Activated naive CD8-positive, alpha-beta T cell treated with anti-CD3 and anti-CD28 coated beads, Interleukin-2, amount 50 U/mL, for 24 hours (primary cell): ENCODE data around the gene TAX1BP3.
A peak's percentile ranks its signal among the peaks of the same experiment; 100 is the strongest.

Experiments
- ATAC-seq: fragments of 150-1000 bp; cut with Tn5 transposase; one replicate; pipeline ENCODE4 v1.10.0; 2021
- DNase-seq: peaks from one replicate; pipeline ENCODE4 v3.0.0; 2021
- H3K27ac Mint-ChIP-seq: one replicate; pipeline ENCODE4 v1.8.0; 2021; ENCODE audit warnings: mild to moderate bottlenecking, mixed read lengths
- H3K27me3 Mint-ChIP-seq: one replicate; pipeline ENCODE4 v1.8.0; 2021; ENCODE audit warnings: mixed read lengths
- H3K36me3 Mint-ChIP-seq: one replicate; pipeline ENCODE4 v1.8.0; 2021; ENCODE audit warnings: low read depth, mixed read lengths
- H3K4me1 Mint-ChIP-seq: one replicate; pipeline ENCODE4 v1.8.0; 2021; ENCODE audit warnings: mixed read lengths
- H3K4me3 Mint-ChIP-seq: one replicate; pipeline ENCODE4 v1.8.0; 2021; ENCODE audit warnings: mild to moderate bottlenecking, moderate library complexity, mixed read lengths
- H3K9me3 Mint-ChIP-seq: one replicate; pipeline ENCODE4 v1.8.0; 2021; ENCODE audit warnings: mixed read lengths

TAX1BP3 gene

GRCh38 chr17:3636154-3636907 lies 32.0 kb downstream of the TAX1BP3 start, which contains the start of the genes CTNS and SHPK:
Gene CTNS, plus strand, starts transcription at chr17:3636760. Its CDS starts 3,447 bp downstream, at chr17:3640207.
Gene SHPK, minus strand, starts transcription at chr17:3636250. Its CDS starts 31 bp downstream, at chr17:3636219.
- Mint-ChIP-seq H3K4me1 (peaks cover 41% of the 10 kb centered on the region), H3K36me3 (peaks cover 4% of the 10 kb centered on the region), H3K27me3 (no peaks in the 10 kb centered on the region), H3K4me3 (peak within 1 kb of the TSS; percentile 93), H3K9me3 (no peaks in the 10 kb centered on the region), H3K27ac (peak within 1 kb of the TSS; percentile 97)
- peak; percentile 96 for DNase-seq
- ATAC-seq: peak; percentile 96

GRCh38 chr17:3635474-3636153 lies 32.8 kb downstream of the TAX1BP3 start:
- no peak overlapping the region for H3K27ac Mint-ChIP-seq
- H3K36me3 Mint-ChIP-seq: peaks cover 4% of the 10 kb centered on the region
- peak; percentile 14 for ATAC-seq

GRCh38 chr17:3632287-3632686 lies 36.1 kb downstream of the TAX1BP3 start:
- Mint-ChIP-seq H3K9me3 (no peaks in the 10 kb centered on the region), H3K4me3 (no peak overlapping the region), H3K27me3 (no peaks in the 10 kb centered on the region), H3K4me1 (peaks cover 10% of the 10 kb centered on the region), H3K36me3 (peaks cover 10% of the 10 kb centered on the region), H3K27ac (no peak overlapping the region)
- ATAC-seq (no peak), DNase-seq (no peak)

More at GRCh38 chr17:3635474-3636153, 32.8 kb downstream of the TAX1BP3 start:
- Mint-ChIP-seq H3K4me1 (peaks cover 37% of the 10 kb centered on the region), H3K9me3 (no peaks in the 10 kb centered on the region), H3K4me3 (peak overlapping the region; percentile 93), H3K27me3 (no peaks in the 10 kb centered on the region)
- no peak for DNase-seq

- Mint-ChIP-seq H3K36me3 (peaks cover 15% of the 10 kb centered on the region), H3K9me3 (no peaks in the 10 kb centered on the region), H3K4me3 (no peak overlapping the region), H3K27me3 (no peaks in the 10 kb centered on the region), H3K4me1 (peaks cover 8% of the 10 kb centered on the region), H3K27ac (no peak overlapping the region)
- ATAC-seq: no peak
- no peak for DNase-seq
Observed at GRCh38 chr17:3630781-3631180, 37.6 kb downstream of the TAX1BP3 start.

- DNase-seq (no peak), ATAC-seq (no peak)
- Mint-ChIP-seq H3K27ac (no peak overlapping the region), H3K27me3 (no peaks in the 10 kb centered on the region), H3K4me3 (no peak overlapping the region), H3K9me3 (no peaks in the 10 kb centered on the region), H3K4me1 (no peaks in the 10 kb centered on the region), H3K36me3 (peaks cover 13% of the 10 kb centered on the region)
Observed at GRCh38 chr17:3627769-3628167, 40.6 kb downstream of the TAX1BP3 start.

GRCh38 chr17:3626831-3627768 lies 41.3 kb downstream of the TAX1BP3 start:
- ATAC-seq (no peak), DNase-seq (no peak)
- H3K36me3 Mint-ChIP-seq: peaks cover 13% of the 10 kb centered on the region
- H3K27ac Mint-ChIP-seq: no peak overlapping the region
- no peaks in the 10 kb centered on the region for H3K4me1 Mint-ChIP-seq
- H3K9me3 Mint-ChIP-seq: no peaks in the 10 kb centered on the region
- no peaks in the 10 kb centered on the region for H3K27me3 Mint-ChIP-seq
- no peak overlapping the region for H3K4me3 Mint-ChIP-seq

- no peaks in the 10 kb centered on the region for H3K27me3 Mint-ChIP-seq
- peaks cover 29% of the 10 kb centered on the region for H3K36me3 Mint-ChIP-seq
- H3K4me3 Mint-ChIP-seq: no peak overlapping the region
- no peaks in the 10 kb centered on the region for H3K4me1 Mint-ChIP-seq
- H3K9me3 Mint-ChIP-seq: no peaks in the 10 kb centered on the region
- ATAC-seq: no peak
- DNase-seq: no peak
- H3K27ac Mint-ChIP-seq: no peak overlapping the region
Observed at GRCh38 chr17:3622977-3623594, 45.3 kb downstream of the TAX1BP3 start.

GRCh38 chr17:3621146-3621720 lies 47.1 kb downstream of the TAX1BP3 start:
- no peak for ATAC-seq
- H3K9me3 Mint-ChIP-seq: no peaks in the 10 kb centered on the region

GRCh38 chr17:3615160-3615870 lies 53.1 kb downstream of the TAX1BP3 start:
- no peak overlapping the region for H3K27ac Mint-ChIP-seq
- no peaks in the 10 kb centered on the region for H3K27me3 Mint-ChIP-seq
- no peak for DNase-seq
- ATAC-seq: no peak
- H3K4me3 Mint-ChIP-seq: no peak overlapping the region
- H3K9me3 Mint-ChIP-seq: no peaks in the 10 kb centered on the region
- H3K36me3 Mint-ChIP-seq: peaks cover 46% of the 10 kb centered on the region
- no peaks in the 10 kb centered on the region for H3K4me1 Mint-ChIP-seq

More at GRCh38 chr17:3621146-3621720, 47.1 kb downstream of the TAX1BP3 start:
- Mint-ChIP-seq H3K36me3 (peaks cover 40% of the 10 kb centered on the region), H3K27me3 (no peaks in the 10 kb centered on the region), H3K27ac (no peak overlapping the region), H3K4me1 (no peaks in the 10 kb centered on the region), H3K4me3 (no peak overlapping the region)
- DNase-seq: no peak

- H3K4me3 Mint-ChIP-seq: no peak overlapping the region
- H3K36me3 Mint-ChIP-seq: peaks cover 33% of the 10 kb centered on the region
- DNase-seq (no peak), ATAC-seq (no peak)
- no peak overlapping the region for H3K27ac Mint-ChIP-seq
- no peaks in the 10 kb centered on the region for H3K27me3 Mint-ChIP-seq
- H3K9me3 Mint-ChIP-seq: no peaks in the 10 kb centered on the region
- H3K4me1 Mint-ChIP-seq: no peaks in the 10 kb centered on the region
Observed at GRCh38 chr17:3613124-3613523, 55.3 kb downstream of the TAX1BP3 start.
